GM23338 (cell line): ENCODE measurements around the gene BBS1. TPM values are rescaled to one million over a fixed set of nuclear protein-coding genes. Genes with fewer than 3 reads are reported as not detected.
A peak's percentile ranks its signal among the peaks of the same experiment; 100 is the strongest.

Experiments
- ATAC-seq: fragments of 200-7000 bp; cut with Tn5 transposase; 3 replicates; pipeline ENCODE4 v1.9.1; 2020
- DNase-seq: peaks from one replicate; pipeline ENCODE4 v3.0.0-alpha.2; 2015; ENCODE audit warnings: low spot score
- H2AFZ ChIP-seq: fragments of 200-600 bp; sonication (generic); 2 replicates; pipeline ENCODE4 v1.8.0; 2016; ENCODE audit warnings: antibody characterized with exemption, mild to moderate bottlenecking, moderate library complexity
- H3F3A ChIP-seq: fragments of 200-600 bp; sonication (generic); replicated peaks from 2 replicates; pipeline ENCODE4 v1.8.0; 2017; ENCODE audit warnings: antibody characterized with exemption, mixed run types, low read depth
- H3K27ac ChIP-seq: fragments of 200-600 bp; sonication (generic); 2 replicates; pipeline ENCODE4 v1.6.1; 2016; ENCODE audit warnings: low read depth
- H3K27me3 ChIP-seq: fragments of 200-600 bp; sonication (generic); 2 replicates; pipeline ENCODE4 v1.8.0; 2016; ENCODE audit warnings: mild to moderate bottlenecking, mixed run types, moderate library complexity; ENCODE audit not compliant: insufficient read depth
- H3K36me3 ChIP-seq: fragments of 200-600 bp; sonication (generic); 2 replicates; pipeline ENCODE4 v1.8.0; 2016; ENCODE audit warnings: mild to moderate bottlenecking; ENCODE audit not compliant: insufficient read depth
- H3K4me1 ChIP-seq: fragments of 200-600 bp; sonication (generic); 2 replicates; pipeline ENCODE4 v1.8.0; 2016; ENCODE audit warnings: mild to moderate bottlenecking, moderate library complexity; ENCODE audit not compliant: insufficient read depth
- H3K4me2 ChIP-seq: fragments of 200-600 bp; sonication (generic); 2 replicates; pipeline ENCODE4 v1.7.1; 2017; ENCODE audit warnings: mixed run types
- H3K4me3 ChIP-seq: fragments of 200-600 bp; sonication (generic); 2 replicates; pipeline ENCODE4 v1.6.1; 2016; ENCODE audit warnings: mixed run types
- H3K79me2 ChIP-seq: fragments of 200-600 bp; sonication (generic); replicated peaks from 2 replicates; pipeline ENCODE4 v1.8.0; 2017; ENCODE audit warnings: mild to moderate bottlenecking; ENCODE audit not compliant: insufficient read depth
- H3K9me2 ChIP-seq: fragments of 200-600 bp; sonication (generic); 2 replicates; pipeline ENCODE4 v1.8.0; 2017; ENCODE audit not compliant: insufficient read depth
- H4K20me1 ChIP-seq: fragments of 200-600 bp; sonication (generic); replicated peaks from 2 replicates; pipeline ENCODE4 v1.8.0; 2017; ENCODE audit warnings: mild to moderate bottlenecking; ENCODE audit not compliant: insufficient read depth
- H3K27ac Mint-ChIP-seq: 2 replicates; pipeline ENCODE4 v1.8.0; 2020; ENCODE audit warnings: inconsistent platforms, mild to moderate bottlenecking, moderate library complexity, mixed read lengths
- H3K27me3 Mint-ChIP-seq: 3 replicates; pipeline ENCODE4 v1.8.0; 2022; ENCODE audit warnings: low read depth, mild to moderate bottlenecking, moderate library complexity, mixed read lengths, inconsistent platforms; ENCODE audit not compliant: insufficient read depth, poor library complexity
- H3K36me3 Mint-ChIP-seq: 3 replicates; pipeline ENCODE4 v1.8.0; 2021; ENCODE audit warnings: low read depth, mild to moderate bottlenecking, inconsistent platforms, moderate library complexity, mixed read lengths
- H3K4me1 Mint-ChIP-seq: 3 replicates; pipeline ENCODE4 v1.8.0; 2020; ENCODE audit warnings: mild to moderate bottlenecking, inconsistent platforms, mixed read lengths
- H3K4me3 Mint-ChIP-seq: 3 replicates; pipeline ENCODE4 v1.8.0; 2021; ENCODE audit warnings: moderate library complexity, mild to moderate bottlenecking, inconsistent platforms, mixed read lengths
- H3K9me3 Mint-ChIP-seq: 3 replicates; pipeline ENCODE4 v1.8.0; 2020; ENCODE audit warnings: moderate library complexity, mild to moderate bottlenecking, inconsistent platforms, mixed read lengths
- CREB1 ChIP-seq: fragments of 250-450 bp; sonication (Bioruptor Pico); IDR thresholded peaks from 2 replicates; pipeline ENCODE4 v1.5.0; 2020; ENCODE audit warnings: low read depth, mild to moderate bottlenecking, moderate library complexity
- POLR2AphosphoS5 ChIP-seq: IDR thresholded peaks from 2 replicates; pipeline ENCODE4 v1.6.1; 2016; ENCODE audit warnings: antibody characterized with exemption, low read depth
- ZNF462 ChIP-seq: fragments of 250-450 bp; sonication (Bioruptor Pico); IDR thresholded peaks from 2 replicates; pipeline ENCODE4 v1.5.0; 2020; ENCODE audit warnings: mild to moderate bottlenecking, moderate library complexity
- polyA plus RNA-seq: library from polyadenylated mRNA; unstranded; fragments of >200 nt; fragmentation: Nextera tagmentation; extraction: Ambion mirVana; gene quantifications from 2 replicates; pipeline ENCODE4 v1.2.1, GENCODE V29; 2016
- total RNA-seq: library from RNA; depleted of rRNA; stranded (reverse); fragments of >200 nt; shearing (Covaris generic); gene quantifications from 2 replicates; pipeline ENCODE4 v1.2.3, GENCODE V29; 2014

The BBS1 gene
- total and polyA plus RNA-seq, 2 experiments from 2014 or later: 11.6 to 41.3 TPM

- no peak for TF ChIP-seq ZNF462 (CRISPR knock-in tag)
Measured at GRCh38 chr11:66567787-66568123, 57.3 kb downstream of the BBS1 start (continued).

- Histone ChIP-seq H3K79me2 (no peaks in the 10 kb centered on the region), H3K4me2 (peak within 1 kb of the TSS; percentile 78), H3K4me3 (peak within 1 kb of the TSS; percentile 57), H3K9me2 (no peaks in the 10 kb centered on the region), H2AFZ (peak within 1 kb of the TSS; percentile 91), H3F3A (peaks cover 11% of the 10 kb centered on the region; the same call in 1 of the 2 replicates), H3K27me3 (peaks cover 6% of the 10 kb centered on the region; the same call in 1 of the 2 replicates), H3K36me3 (no peaks in the 10 kb centered on the region), H3K27ac (peak within 1 kb of the TSS; percentile 92), H3K4me1 (peaks cover 23% of the 10 kb centered on the region), H4K20me1 (no peaks in the 10 kb centered on the region)
- TF ChIP-seq CREB1 (CRISPR knock-in tag) (no peak), POLR2AphosphoS5 (peak; percentile 73)
- Mint-ChIP-seq H3K36me3 (peaks cover 7% of the 10 kb centered on the region), H3K27ac (no peak within 1 kb of the TSS), H3K27me3 (peaks cover 22% of the 10 kb centered on the region), H3K4me3 (peak within 1 kb of the TSS; percentile 58), H3K4me1 (peaks cover 21% of the 10 kb centered on the region), H3K9me3 (peaks cover 16% of the 10 kb centered on the region; the same call in 2 of the 3 replicates)
- ATAC-seq: peak; percentile 65
- DNase-seq: peak; percentile 93
Measured at GRCh38 chr11:66568124-66568916, 57.9 kb downstream of the BBS1 start, which contains the start of gene CTSF. Gene CTSF (minus strand): TSS chr11:66568606. CDS start chr11:66568486, 120 bp downstream.
